Stimulated activated CD8-positive, alpha-beta memory T cell treated with anti-CD3 and anti-CD28 coated beads, Interleukin-12 subunit alpha, Interleukin-12 subunit beta, amount 100 ng/mL, for 1 hour (primary cell): ENCODE measurements around the gene ACACB.

Source experiments
- DNase-seq: peaks from one replicate; pipeline ENCODE4 v3.0.0-alpha.2; 2020; ENCODE audit warnings: low read depth

Gene ACACB

DNA sequence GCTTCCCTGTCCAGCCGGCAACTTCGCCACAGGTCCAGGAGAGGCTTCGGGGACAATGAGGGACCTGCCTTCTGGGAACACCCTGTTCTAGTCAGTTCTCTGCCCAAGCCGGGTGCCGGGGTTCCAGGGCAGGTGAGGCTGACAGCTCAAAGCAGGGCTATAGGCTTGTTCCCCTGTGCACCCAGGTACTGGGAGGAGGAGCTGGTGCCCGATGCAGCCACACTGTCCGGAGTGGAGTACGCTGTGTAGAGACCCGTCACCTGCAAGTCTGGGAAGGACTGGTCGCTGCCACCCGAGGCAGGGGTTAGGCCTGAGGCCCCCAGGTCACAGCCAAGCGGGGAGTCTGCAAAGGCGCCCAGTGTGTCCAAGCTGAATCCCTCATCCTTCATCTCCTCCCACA, 163.1 kb downstream of the ACACB start:
- DNase-seq: no peak

DNA sequence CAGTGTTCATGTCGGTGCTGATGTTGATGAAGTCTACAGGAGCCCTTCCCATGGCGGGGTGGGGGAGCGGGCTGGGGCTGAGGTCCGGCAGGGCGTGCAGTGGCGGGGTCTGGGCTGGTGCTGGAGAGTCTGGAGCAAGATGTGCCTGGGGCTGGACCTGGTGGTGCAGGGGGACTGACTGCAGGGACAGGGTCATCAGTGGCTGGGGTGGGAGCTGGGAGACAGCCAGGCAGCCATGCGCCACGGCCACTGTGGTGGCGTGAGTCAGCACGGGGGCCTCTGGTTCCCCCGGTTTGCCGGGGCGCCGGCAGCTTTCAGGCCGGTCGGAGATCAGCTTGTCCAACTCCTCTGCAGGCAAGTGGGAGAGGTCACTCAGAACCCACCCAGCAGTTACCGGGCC, 165.1 kb downstream of the ACACB start:
- no peak for DNase-seq

DNA sequence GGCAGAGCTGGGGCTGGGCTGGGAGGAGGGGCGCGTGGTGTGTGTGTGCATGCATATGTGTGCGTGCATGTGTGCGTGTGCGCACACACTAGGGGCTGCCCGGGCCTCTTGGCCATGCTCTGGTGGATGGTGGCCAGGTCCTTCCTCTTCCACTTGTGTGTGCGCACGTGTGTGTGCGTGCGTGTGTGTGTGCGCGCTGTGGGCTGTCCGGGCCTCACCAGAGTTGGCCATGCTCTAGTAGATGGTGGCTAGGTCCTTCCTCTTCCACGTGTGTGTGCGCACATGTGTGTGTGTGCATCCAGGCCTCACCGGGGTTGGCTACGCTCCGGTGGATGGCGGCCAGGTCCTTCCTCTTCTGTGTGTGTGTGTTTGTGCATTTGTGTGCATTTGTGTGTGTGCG, 168.0 kb downstream of the ACACB start:
- DNase-seq: no peak

- no peak for DNase-seq
These were observed 169.9 kb downstream of the ACACB start for GRCh38 chr12:109286252-109286651.

- DNase-seq: no peak
These were observed 170.3 kb downstream of the ACACB start for GRCh38 chr12:109286652-109287051.

- DNase-seq: no peak
These were observed 170.8 kb downstream of the ACACB start for GRCh38 chr12:109287181-109287580.

DNA sequence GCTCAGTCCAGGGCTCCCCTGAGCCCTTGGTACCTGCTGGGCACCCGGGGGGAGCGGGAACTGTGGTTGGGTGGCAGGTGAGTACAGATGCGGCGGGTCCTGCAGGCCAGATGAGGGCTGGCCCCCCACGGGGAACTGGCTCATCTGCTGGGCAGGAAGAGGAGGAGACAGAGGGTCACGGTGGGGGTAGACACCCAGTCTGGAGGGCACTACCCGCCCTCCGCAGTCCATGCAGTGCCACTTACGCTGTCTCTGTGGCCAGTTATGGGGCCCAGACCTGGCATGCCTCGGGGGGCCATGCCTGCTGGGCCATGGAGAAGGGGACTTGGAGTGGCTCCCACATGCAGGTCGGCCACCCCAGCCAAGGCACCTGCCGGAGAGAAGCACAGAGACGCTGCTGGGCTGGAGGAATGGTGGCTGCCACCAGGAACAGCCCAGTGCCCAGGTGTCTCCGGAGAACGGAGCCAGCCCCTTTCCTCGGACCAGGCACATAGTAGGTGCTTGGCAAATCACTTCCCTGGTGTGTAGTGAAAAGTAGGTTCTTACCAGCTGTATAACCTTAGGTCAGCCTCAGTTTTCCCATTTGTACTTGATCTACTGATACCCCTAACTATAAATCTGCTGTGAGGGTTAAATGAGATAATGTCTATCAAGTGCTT, 171.6 kb downstream of the ACACB start:
- no peak for DNase-seq

- DNase-seq: no peak
These were observed 172.2 kb downstream of the ACACB start for GRCh38 chr12:109288571-109288970.

DNA sequence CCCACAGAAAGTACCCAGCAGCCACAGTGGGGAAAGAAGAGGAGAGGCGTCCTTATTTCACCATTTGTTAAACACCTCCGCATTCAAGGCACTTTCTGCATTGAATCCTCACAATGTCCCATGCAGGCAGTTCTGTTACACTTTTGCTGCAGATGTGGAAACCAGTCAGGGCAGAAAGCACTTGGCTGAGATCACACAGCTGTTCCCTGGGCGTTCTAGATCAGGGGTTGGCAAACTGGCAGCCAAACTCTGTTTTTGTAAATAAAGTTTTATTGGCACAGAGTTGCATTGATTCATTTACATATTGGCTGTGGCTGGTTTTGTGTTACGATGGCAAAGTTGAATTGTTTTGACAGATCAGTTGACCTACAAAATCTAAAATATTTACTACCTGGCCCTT, 172.6 kb downstream of the ACACB start:
- no peak for DNase-seq

- no peak for DNase-seq
These were observed 173.2 kb downstream of the ACACB start for GRCh38 chr12:109289551-109289950.

GRCh38 chr12:109290061-109290460, 173.7 kb downstream of the ACACB start:
- DNase-seq: no peak

DNA sequence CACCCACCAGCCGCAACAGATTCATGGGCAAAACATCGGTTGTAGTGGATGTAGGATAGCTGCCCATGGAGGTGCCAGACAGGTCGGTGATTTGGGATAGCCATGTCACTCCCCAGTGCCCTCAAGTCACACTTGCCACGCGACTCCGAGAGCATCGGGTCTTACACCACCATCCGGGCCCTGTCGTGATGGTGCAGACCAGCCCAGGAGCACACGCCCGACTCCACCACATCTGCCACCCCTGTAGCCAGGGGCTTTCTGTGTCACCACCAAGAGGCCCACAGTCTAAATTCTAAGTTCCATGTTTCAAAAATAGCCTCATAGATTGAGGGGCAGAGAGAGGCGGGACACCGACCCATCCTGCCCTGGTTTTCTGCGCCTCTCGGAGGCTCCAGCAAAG, 174.7 kb downstream of the ACACB start:
- no peak for DNase-seq

DNA sequence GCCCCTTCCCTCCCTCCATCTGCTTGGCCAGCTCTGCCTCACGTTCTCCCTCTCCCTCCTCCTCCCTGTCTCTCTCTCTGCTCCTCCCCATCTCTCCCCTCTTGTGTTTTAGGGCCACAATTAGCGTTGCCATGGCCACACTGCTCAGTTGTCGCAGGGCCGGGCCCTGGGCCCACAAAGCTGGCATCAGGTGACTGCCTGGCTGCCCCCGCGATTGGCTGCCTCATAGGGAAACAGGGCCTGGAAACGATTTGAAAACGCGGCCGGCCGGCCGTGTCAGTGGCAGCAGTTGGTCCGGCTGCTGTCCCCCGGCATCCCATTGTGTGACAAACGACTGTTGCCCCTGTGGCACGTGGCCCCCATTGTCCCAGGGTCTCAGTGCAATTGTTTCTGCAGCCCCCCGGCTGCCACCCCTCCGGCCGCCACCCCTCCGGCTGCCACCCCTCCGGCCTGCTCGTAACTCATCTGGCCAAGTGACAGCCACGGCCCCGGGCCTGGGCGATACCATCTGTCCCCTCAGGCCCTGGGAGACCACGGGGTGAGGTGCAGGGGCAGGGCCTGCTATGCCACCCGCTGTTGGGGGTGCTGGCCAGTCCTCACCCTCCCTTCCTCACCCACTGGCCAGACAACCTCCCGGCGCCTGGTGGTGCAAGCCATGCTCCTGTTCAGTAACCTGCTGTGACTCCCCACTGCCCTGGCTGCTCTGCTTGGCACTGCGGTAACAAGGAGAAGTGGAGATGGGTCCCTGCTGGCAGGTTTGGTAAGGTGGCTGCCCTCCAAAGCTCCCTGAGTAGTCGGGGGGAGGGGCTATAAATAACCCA, 175.3 kb downstream of the ACACB start:
- no peak for DNase-seq

- DNase-seq: no peak
These were observed 175.9 kb downstream of the ACACB start for GRCh38 chr12:109292342-109292711.

GRCh38 chr12:109293106-109293505, 176.7 kb downstream of the ACACB start:
- no peak for DNase-seq

DNA sequence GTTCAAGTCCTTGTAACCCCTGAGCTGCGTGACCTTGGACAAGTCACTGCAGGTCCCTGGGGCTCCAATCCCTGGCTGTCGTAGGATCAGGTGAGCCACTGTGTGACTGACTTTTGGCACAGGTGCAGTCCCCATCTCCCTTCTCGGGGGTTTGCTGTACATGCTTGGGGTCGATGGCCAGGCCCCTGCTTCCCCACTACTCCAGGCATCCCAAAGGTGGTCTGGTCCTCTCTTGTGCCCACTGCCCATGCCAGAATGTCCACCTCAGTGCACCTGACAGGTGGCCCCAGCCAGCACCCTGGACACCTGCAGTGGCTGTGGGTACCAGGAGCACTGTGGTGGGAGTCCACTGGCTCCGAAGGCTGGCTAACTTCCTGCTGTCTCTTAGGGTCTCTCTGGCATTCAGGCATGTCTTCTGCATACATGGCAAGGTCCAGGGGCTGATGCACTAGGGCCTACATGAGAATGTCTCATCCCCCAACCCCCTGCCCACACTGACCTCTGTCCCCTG, 178.0 kb downstream of the ACACB start:
- no peak for DNase-seq

DNA sequence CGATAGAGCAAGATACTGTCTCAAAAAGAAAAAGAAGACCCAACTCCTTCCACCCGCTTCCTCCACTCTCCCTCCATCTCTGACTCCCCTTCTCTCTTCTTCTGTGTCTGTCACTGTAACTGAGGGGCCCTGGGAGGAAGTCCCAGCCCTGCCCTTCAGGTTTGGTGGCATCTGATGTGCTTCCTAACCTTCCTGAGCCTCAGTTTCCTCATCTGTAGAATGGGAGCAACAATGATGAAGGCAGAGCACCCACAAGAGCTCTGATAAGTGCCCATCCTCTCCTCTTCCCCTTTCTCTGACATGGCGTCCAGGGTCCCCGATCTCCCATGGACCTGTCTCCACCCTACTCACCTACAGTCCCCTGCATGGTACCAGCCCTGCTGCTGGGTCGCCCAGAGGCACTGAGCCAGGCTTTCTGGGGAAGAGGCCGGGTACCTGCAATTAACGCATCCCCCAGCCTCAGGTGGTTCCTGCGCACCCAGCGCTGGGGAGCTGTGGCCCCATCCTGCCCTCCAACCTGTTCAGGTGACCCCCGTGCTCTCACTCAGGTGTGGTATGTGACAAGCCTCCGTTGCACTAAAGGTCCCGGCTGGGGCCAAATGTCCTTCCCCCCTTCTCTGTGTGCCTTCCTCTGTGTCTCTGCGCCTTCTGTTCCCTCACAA, 179.5 kb downstream of the ACACB start:
- DNase-seq: no peak

GRCh38 chr12:109296431-109296830, 180.0 kb downstream of the ACACB start:
- no peak for DNase-seq

DNA sequence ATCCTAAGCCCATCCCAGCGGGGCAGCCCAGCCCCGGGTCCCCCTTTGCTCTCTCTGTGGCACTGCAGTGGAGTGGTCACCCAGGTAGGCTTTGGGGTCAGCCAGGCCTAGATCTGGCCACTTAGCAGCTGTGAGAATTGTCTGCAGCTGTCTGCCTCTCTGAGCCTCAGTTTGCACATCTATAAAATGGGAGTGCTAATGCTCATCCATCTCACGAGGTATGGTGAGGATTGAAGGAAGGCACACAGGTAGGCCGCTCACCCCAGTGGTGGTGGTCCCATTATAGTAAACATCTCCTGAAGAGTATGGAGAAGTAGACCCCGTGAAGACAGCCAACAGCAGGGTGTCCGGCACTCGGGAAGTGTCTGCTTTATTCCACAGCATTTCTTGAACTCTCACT, 183.5 kb downstream of the ACACB start:
- no peak for DNase-seq

GRCh38 chr12:109301643-109302168, 185.3 kb downstream of the ACACB start:
- no peak for DNase-seq

DNA sequence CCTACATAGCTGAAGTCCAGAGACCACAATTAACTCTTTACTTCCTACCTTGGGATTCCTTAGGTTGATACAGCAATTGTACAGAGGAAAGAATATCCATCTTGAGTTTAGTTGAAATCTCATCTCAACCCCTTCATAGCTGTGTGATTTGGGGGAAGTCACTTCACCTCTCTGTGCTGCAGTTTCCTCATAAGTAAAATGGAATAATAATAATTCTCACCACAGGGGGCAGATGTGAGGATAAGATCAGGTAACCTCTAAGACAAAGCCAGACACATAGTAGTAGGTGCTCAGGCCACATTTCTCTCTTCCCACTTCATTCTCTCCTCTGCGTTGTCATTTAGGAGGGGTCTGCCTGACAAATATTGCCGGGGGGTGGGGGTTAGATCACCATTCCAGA, 186.0 kb downstream of the ACACB start:
- no peak for DNase-seq

DNA sequence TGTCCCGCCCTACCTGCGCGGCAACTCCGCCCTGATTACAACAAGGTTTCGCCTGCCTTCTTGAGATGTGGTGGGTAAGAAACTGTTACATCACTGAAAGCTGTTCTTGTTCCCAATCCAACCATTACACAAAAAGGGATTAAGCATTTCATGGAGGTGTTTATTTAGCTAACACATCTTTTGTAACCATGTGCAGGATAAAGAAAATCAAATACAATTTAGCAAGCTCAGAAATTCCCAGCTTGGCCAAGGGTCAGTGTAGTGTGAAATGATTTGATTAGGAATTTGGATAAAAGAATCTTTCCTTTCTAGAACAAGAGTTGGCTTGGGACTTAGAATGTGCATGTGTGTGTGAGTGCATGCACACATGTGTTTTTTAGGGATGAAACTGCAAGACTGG, 186.4 kb downstream of the ACACB start:
- no peak for DNase-seq

GRCh38 chr12:109304485-109304884, 188.1 kb downstream of the ACACB start:
- no peak for DNase-seq
